Peyer's patch (tissue), 4 donors: ENCODE data around the gene HAUS6.

ENCODE experiments used
- CTCF ChIP-seq, 6 experiments: fragments of 450-650 bp in 4 of 6; fragments of 200-600 bp in 2 of 6; sonication (generic) in 1 of 6; IDR thresholded peaks; one replicate each; pipeline ENCODE4 v1.5.1; 2017 to 2019; ENCODE audit warnings: antibody characterized with exemption in 6 of 6, mild to moderate bottlenecking in 3 of 6, moderate library complexity in 1 of 6
- POLR2A ChIP-seq, 2 donors: fragments of 450-650 bp; IDR thresholded peaks; one replicate each; pipeline ENCODE4 v1.5.1; 2017; ENCODE audit warnings: antibody characterized with exemption in 2 of 2, mild to moderate bottlenecking in 2 of 2, moderate library complexity in 2 of 2

GRCh38 chr9:19138084-19138483, 35.4 kb upstream of the HAUS6 start:
- TF ChIP-seq CTCF (IDR thresholded peaks at IDR 0.05) (no peak), POLR2A (IDR thresholded peaks at IDR 0.05) (no peak)
